Measurements from ENCODE around the gene PHACTR1. TPM values are rescaled to one million over a fixed set of nuclear protein-coding genes. Genes with fewer than 3 reads are reported as not detected.

Gene PHACTR1
- total and polyA plus RNA-seq, 7 donors, result 0.04 to 3.0 (median 0.85) TPM

DNA sequence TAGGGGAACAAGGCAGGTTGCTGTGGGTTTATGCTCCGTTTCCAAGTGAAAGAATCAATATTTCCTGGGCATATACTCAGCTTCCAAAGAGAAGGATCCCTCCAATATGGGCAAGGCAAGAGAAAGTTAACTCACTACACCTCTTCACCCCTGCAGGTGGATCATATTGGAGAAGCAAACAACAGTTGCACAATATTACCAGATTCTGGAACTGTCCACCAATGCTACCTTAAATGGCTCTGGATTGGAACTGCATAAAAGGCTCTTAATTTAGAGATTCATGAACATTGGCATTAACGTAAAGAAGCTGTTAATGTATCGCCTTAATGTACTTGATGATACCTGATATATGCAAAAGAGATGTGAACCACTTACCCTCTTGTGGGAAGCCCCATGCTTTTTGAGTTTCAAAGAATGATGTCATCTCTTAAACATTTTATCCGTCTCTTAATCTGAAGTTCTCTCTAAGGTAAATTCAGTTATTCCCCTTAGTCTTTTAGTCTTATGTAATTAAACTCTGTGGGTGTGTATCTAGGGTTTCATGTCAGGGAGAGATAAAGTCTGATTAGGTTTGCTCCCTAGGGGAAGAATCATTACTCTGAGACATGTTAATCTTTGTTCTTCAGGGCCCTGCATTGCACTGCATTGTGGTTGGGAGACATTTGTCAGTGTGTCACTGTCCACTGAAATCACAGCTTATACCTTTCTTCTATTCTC, 99.5 kb downstream of the PHACTR1 start:
- no peak for DNase-seq
- TF ChIP-seq, protein P1, sequence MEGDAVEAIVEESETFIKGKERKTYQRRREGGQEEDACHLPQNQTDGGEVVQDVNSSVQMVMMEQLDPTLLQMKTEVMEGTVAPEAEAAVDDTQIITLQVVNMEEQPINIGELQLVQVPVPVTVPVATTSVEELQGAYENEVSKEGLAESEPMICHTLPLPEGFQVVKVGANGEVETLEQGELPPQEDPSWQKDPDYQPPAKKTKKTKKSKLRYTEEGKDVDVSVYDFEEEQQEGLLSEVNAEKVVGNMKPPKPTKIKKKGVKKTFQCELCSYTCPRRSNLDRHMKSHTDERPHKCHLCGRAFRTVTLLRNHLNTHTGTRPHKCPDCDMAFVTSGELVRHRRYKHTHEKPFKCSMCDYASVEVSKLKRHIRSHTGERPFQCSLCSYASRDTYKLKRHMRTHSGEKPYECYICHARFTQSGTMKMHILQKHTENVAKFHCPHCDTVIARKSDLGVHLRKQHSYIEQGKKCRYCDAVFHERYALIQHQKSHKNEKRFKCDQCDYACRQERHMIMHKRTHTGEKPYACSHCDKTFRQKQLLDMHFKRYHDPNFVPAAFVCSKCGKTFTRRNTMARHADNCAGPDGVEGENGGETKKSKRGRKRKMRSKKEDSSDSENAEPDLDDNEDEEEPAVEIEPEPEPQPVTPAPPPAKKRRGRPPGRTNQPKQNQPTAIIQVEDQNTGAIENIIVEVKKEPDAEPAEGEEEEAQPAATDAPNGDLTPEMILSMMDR (IDR thresholded peaks at IDR 0.05), result no peak
- Histone ChIP-seq H3K4me3 (no peak overlapping the region), H3K27ac (no peak overlapping the region), H3K27me3 (ENCODE audit: insufficient read depth in 3 of 3, low read length in 2 of 3) (no peaks in the 10 kb centered on the region), H3K9me3 (no peaks in the 10 kb centered on the region), H3K4me1 (no peaks in the 10 kb centered on the region), H3K36me3 (ENCODE audit: insufficient read depth in 1 of 2, low read depth in 1 of 2) (no peaks in the 10 kb centered on the region)
- intact Hi-C loops (cut with DNase I), result no loop called here
- WGBS, 3 donors, result 60 to 66% (median 66%) methylated on average over 4 of the region's 4 CpGs
- ATAC-seq, result no peak

DNA sequence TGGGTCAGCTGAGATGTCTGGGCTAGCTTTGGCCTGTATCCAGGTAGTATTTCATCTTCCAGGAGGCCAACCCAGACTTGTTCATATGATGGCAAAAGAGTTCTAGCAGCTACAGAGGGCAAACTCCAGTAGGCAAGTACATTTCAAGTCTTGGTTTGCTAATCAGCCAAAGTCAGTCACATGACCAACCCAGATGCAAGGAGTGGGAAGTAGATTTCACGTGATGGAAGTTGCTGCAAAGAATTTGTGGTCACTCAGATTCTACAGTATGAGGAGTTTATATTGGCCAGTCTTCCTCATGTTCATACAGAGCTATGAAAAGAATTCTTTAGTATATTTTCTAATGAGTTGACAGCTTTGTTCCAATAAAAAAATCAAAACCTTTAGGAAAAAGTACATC, 101.8 kb downstream of the PHACTR1 start:
- Histone ChIP-seq H3K4me1 (no peaks in the 10 kb centered on the region), H3K4me3 (no peak overlapping the region), H3K27ac (no peak overlapping the region), H3K36me3 (ENCODE audit: insufficient read depth in 1 of 2, low read depth in 1 of 2) (no peaks in the 10 kb centered on the region), H3K9me3 (no peaks in the 10 kb centered on the region), H3K27me3 (ENCODE audit: insufficient read depth in 3 of 3, low read length in 2 of 3) (no peaks in the 10 kb centered on the region)
- ATAC-seq (no peak), DNase-seq (no peak)
- 23 to 30% (median 30%) methylated on average over 1 of the region's 1 CpG for WGBS, 3 donors
- TF ChIP-seq, protein P1 (IDR thresholded peaks at IDR 0.05), result no peak
- intact Hi-C loops (cut with DNase I), result no loop called here

DNA sequence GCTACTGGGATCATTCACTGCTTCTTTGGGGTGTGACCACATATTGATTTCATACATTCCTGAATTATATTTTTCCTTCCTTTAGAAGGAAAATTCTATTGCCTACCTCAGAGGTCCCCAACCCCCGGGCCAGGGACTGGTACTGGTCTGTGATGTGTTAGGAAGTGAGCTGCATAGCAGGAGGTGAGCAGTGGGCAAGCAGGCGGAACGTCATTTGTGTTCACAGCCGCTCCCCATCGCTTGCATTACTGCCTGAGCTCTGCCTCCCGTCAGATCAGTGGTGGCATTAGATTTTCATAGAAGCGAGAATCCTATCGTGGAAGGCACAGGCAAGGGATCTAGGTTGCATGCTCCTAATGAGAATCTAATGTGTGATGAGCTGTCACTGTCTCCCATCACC, 107.3 kb downstream of the PHACTR1 start:
- no peak overlapping the region for H3K27ac ChIP-seq
- no peaks in the 10 kb centered on the region for H3K36me3 ChIP-seq (ENCODE audit: insufficient read depth in 1 of 2, low read depth in 1 of 2)
- TF ChIP-seq, protein P1 (IDR thresholded peaks at IDR 0.05), result no peak
- H3K27me3 ChIP-seq (ENCODE audit: insufficient read depth in 3 of 3, low read length in 2 of 3), result peaks cover 0 to 3% (median 0%) of the 10 kb centered on the region in 3 donors
- no peak overlapping the region for H3K4me3 ChIP-seq
- ATAC-seq (no peak), DNase-seq (no peak)
- H3K9me3 ChIP-seq, result no peaks in the 10 kb centered on the region
- intact Hi-C loops (cut with DNase I), result no loop called here
- WGBS, 3 donors, result 76 to 82% (median 79%) methylated on average over 8 of the region's 8 CpGs
- no peaks in the 10 kb centered on the region for H3K4me1 ChIP-seq

DNA sequence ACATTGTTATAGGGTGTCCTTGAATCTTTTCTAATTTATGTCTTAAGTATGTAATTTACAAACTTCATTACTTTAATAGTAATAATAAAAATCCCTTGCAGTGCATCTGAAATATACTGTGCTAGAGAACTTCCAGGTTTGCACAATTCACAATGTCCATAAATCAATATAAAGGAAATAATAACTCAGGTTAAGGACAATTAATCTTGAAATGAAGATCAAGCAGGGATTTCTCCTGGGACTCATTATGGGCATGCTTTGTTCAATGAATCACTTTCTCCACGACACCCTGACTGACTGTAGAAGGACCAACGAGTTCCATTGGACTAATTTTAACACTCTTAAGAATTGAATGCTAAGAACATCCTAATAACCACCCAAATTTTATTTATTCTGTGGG, 110.0 kb downstream of the PHACTR1 start:
- H3K4me3 ChIP-seq, result no peak overlapping the region
- H3K27ac ChIP-seq, result no peak overlapping the region
- H3K9me3 ChIP-seq, result no peaks in the 10 kb centered on the region
- intact Hi-C loops (cut with DNase I), result no loop called here
- ATAC-seq, result no peak
- no peak for DNase-seq
- WGBS, 3 donors, result 13 to 19% (median 17%) methylated on average over 2 of the region's 2 CpGs
- H3K4me1 ChIP-seq, result no peaks in the 10 kb centered on the region
- H3K36me3 ChIP-seq (ENCODE audit: insufficient read depth in 1 of 2, low read depth in 1 of 2), result no peaks in the 10 kb centered on the region
- peaks cover 0 to 3% (median 0%) of the 10 kb centered on the region in 3 donors for H3K27me3 ChIP-seq (ENCODE audit: insufficient read depth in 3 of 3, low read length in 2 of 3)
- TF ChIP-seq, protein P1 (IDR thresholded peaks at IDR 0.05), result no peak

DNA sequence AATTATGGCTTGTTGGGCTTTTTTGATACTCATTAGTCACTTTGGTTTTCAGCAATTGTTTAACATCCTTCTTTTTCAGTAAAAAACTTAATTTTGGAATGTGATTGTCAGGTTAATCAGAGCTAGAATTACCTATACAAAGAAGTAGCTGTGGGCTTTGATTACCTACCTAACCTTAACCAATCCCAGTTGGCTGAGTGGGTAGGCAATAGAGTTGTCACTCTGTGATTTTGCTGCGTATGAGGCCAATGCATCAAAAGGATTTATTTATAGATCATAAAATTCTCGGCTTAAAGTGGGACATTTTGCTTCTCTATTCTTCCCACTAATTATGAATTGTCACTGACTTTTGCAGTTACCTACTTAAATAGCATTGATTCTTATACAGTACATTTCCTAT, 111.4 kb downstream of the PHACTR1 start:
- TF ChIP-seq, protein P1 (IDR thresholded peaks at IDR 0.05), result no peak
- Histone ChIP-seq H3K9me3 (no peaks in the 10 kb centered on the region), H3K4me3 (no peak overlapping the region), H3K4me1 (no peaks in the 10 kb centered on the region), H3K27me3 (ENCODE audit: insufficient read depth in 3 of 3, low read length in 2 of 3) (peaks cover 0 to 3% (median 0%) of the 10 kb centered on the region in 3 donors), H3K27ac (no peak overlapping the region), H3K36me3 (ENCODE audit: insufficient read depth in 1 of 2, low read depth in 1 of 2) (no peaks in the 10 kb centered on the region)
- 73 to 83% (median 81%) methylated on average over 2 of the region's 2 CpGs for WGBS, 3 donors
- intact Hi-C loops (cut with DNase I), result no loop called here
- DNase-seq (no peak), ATAC-seq (no peak)
